Kasumi-1 (cell line): ENCODE data around the gene AKAP6.
"Not testable (repeated sequence)": the region's sequence is repeated elsewhere in the genome, so short reads cannot be mapped to it uniquely, and the experiment has no call there.

Experiments
- DNase-seq, 2 experiments: peaks; one replicate each; lab custom pipeline; 2025; lab: John Stamatoyannopoulos, UW

Gene AKAP6

DNA sequence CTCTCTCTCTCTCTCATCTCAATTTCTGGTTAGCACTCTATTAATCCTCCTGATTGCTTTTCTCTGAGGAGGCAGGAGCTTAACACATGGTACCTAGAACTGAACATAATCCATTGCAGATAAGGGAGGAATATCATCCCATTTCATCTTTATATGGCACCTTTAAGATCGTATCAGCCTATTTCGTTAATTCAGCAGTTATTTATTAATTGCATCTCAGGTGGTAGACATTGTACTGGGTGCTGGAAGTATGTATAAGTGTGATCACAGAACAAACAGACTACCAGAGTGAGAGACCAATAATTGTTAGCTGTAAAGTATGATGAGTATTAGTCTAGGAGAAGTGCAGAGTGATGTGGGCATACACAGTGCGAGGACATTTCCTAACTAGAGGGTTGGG, 39.0 kb downstream of the AKAP6 start:
- no peak for DNase-seq

DNA sequence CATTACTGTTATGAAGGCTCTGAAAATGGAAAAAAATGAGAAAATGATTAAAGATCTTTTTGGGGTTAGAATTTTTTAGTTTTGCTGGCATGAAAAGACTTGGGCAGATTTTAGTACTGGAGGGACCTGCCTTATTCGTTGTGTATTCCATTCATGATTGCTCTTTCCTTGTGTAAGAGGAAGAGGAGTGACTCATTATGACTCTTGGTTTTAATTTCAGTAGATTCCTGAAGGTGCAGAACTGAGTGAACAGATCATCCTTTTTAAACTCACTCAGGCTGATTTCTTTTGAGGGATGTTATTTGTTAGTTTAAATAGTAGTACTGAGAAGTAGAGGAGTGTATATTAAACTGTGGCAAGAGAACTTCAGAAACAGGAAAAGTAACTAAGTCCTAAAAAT, 41.6 kb downstream of the AKAP6 start:
- DNase-seq: no peak

DNA sequence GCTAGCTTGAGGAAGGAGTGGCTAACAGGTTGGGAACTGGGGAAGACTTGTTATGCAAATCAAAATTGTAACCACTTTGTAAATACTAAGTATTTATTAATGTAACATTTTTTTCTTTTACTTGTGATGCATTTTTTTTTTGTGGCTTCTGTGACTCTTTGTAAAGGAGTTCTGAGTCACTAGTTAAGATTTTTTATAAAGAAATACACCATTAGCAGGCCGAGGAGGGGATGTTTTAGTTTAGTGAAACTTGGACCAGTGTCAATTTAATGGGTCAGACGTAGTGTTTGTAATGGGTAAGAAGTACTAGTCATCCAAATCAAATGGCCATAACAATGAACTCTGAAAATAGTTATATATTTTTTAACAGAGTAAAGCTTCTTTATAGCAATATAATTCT, 43.1 kb downstream of the AKAP6 start:
- DNase-seq: no peak

DNA sequence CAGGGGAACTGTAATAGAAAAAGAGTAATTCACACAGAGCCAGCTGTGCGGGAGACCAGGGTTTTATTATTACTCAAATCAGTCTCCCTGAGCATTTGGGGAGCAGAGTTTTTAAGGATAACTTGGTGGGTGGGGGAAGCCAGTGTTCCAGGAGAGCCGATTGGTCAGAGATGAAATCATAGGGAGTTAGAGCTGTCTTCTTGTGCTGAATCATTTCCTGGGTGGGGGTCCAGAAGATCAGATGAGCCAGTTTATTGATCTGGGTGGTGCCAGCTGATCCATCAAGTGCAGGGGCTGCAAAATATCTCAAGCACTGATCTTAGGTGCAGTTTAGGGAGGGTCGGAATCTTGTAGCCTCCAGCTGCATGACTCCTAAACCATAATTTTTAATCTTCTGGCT, 44.1 kb downstream of the AKAP6 start:
- DNase-seq: not testable (repeated sequence)

DNA sequence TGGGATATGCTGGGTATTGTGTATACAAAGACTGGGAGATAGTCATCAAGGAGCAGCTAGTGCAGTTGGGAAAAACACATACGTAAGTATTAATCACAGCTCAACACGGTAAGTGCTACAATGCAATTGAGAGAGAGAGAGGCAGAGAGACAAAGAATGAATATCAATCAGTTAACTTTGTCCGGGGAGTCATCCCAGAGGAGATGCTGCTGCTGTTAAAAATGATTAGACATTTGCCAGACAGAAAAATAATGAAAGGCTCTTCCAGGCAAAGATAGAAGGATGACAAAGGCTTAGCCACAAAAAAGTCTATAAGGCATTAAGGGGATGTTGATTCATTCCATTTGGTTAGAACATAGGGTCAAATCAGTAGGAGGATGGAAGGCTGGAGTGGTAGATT, 45.1 kb downstream of the AKAP6 start:
- no peak for DNase-seq

DNA sequence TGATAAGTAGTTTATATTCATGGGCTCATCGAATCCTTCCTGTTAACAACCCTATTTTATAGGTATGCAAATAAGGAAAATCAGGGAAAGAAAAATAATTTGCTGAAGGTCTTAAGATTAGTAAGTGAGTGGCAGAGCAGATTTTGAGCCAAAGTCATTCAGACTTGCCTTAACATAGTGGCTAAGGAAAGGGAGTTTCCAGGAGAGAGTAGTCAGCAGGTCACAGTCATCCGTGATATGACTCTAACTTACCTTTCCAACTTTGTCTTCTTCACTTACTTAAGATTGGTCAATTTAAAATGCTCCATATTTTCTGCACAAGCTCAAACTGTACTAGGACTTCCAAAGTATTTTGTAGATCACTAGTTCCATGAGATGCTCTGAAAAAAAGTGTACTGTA, 46.6 kb downstream of the AKAP6 start:
- DNase-seq: no peak

DNA sequence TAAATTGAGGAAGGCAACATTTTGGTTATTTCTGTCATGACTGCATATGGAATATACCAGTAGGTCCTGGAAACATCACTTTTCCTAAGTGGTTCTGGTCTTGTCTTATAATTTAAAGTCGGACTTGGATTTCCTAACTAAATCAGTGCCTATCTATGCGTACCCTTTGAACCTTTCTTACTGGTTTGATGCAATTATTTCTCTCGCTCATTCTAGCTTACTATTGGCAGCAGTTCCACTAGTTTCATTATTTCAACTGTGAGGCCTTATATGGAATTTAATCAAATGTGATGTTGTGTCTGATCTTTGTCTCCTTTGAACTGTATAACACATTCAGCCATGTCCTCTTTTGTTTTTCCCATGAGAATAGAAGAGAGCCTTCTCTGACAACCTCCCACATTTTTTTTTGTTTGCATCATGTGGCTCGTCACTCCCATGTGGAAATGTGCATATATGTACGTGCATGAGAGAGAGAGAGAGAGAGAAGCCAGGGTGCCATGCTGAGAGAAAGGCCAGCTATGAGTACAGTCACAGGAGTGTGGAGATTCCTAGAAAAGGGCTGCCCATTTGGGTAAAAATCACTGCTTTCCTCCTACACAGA, 48.0 kb downstream of the AKAP6 start:
- DNase-seq: no peak

DNA sequence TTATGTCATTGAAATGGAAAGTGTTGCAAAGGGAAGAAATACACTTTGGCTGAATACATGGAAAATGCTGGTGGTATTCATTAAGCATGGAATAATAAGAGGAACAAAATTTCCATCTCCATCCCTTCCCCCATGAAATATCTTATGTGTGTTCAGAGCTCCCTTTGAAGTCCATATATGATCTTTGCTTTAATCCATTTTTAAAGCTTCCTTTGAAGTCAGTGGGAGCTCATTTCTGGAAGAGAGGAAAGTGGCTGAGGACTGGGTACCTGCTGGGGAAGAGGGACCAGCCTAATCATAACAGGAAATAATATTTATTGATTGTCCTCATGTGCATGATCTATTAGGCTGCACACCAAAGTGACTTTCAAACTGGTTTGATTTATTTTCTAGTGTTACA, 49.2 kb downstream of the AKAP6 start:
- no peak for DNase-seq

DNA sequence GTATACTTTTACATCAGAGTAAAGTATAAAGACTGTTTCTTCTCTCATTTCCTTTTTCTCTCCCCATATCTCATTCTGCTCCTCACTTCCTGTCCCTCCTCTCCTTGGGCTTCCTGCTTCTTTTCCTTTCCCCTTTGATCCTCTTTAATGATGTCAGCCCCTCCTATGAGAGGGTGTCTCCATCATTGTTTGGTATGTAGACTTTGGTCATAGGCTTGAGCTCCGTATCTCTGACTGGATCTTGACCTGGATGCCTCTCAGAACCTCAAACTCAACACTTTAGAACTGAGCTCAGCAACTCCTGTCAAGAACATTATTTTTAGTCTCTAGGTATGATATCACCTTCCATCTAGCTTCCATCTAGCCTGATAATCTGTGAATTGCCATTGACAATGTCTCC, 50.3 kb downstream of the AKAP6 start:
- DNase-seq: no peak

DNA sequence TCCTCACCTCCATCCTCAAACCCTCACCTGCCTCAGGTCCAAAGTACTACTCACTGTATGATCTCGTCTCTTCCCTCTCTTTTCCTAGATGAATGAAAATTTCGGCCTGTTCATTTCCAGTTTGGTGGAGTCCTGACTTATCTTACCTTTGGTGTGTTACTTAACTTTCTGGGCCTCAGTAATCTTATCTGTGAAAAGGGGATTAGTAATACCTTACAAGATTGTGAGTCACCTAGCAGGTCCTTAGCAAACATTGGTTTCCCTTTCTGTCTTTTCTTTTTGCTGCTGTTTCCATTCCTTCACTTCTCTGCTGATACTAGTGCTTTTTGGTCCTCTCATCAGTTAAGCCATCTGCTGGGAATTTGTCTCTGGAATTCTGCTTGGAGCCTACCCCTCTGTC, 52.8 kb downstream of the AKAP6 start:
- no peak for DNase-seq

DNA sequence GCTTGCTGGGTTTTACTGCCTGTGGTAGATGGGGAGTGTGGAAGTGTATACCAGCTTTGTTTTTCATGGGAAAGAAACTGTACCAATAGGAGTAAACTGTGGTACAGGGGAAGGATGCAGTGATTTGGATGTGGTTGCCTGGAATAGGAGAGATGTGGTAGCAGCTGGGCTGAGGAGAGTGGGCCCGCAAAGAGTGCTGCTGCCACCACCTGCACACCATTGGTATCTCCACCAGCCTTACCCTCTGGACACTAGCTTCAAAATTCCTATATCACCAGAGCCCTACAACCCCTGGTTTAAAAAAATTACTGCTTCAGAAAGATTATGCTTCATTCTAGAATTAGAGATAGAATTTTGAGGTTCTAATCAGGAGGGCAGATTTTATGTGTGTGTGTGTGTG, 53.6 kb downstream of the AKAP6 start:
- DNase-seq: no peak

DNA sequence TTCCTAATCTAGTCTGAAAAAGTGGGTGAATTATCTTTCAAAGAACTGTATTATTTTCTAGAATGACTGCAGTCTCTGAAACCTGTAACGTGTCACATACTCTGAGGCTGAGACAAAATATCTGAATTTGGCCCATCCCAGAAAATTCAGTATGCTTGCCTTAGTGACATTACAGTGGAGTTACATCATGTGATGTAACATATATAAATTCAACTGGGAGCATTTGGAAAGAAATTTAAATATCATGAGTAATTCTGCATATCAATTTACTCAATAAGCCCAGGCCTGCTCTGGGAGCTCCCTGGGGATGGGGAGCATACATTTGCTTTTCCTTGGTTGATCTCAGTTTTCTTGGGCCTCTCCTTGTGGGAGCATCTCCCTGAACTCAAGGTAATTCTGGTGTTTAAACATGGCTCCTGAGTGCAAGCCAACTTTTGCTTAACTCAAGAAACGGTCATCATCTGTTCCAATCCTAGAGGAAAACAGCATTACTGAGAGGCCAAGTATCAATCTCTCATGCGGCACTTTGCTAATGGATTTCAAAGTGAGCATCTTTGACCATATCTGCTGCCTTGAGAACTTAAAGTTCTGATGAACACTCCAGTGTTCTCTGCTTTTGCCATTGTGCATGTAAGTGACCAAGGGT, 54.4 kb downstream of the AKAP6 start:
- no peak for DNase-seq

DNA sequence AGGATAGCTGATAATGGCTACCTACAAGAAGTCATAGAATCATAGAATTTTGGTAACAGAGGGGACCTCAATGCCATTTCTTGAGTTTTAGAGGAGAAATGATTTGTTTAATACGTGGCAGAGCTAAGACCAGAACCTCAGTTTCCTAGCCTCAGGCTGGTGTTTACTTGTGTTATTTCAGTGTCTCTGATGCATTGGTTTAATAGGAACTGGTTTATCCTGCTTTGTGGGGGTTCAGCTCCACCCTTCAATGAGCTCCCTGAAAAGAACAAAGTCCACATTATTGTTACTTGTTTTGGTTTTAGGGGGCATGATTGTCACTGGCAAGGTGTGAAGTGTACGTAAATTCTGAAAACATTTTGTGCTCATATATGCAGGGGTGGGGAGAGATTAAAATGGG, 55.4 kb downstream of the AKAP6 start:
- no peak for DNase-seq

DNA sequence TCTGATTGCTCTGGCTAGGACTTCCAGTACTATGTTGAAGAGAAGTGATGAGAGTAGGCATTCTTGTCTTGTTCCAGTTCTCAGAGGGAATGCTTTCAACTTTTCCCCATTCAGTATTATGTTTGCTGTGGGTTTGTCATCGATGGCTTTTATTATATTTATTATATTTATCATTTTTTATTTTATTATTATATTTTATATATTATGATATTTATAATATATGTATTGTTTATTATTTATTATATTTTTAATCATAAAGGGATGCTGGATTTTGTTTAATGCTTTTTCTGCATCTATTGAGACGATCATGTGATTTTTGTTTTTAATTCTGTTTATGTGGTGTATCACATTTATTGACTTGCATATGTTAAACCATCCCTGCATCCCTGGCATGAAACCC, 58.2 kb downstream of the AKAP6 start:
- not testable (repeated sequence) for DNase-seq

DNA sequence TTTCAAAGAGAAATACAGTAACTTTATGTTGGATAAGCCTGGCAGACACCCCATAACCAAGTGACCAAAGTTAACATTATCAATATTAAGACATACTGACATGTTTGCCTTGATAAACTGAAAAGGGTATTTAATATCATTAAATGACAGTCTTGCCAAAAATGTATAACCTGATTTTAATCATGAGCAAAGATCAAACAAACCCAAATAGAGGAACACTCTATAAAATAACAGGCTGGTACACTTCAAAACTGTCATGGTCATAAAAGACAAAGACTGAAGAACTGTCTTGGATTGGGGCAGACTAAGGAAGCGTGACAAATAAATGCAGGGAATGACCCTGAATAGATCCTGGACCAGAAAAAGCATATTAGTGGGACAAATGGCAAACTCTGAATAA, 64.0 kb downstream of the AKAP6 start:
- no peak for DNase-seq

DNA sequence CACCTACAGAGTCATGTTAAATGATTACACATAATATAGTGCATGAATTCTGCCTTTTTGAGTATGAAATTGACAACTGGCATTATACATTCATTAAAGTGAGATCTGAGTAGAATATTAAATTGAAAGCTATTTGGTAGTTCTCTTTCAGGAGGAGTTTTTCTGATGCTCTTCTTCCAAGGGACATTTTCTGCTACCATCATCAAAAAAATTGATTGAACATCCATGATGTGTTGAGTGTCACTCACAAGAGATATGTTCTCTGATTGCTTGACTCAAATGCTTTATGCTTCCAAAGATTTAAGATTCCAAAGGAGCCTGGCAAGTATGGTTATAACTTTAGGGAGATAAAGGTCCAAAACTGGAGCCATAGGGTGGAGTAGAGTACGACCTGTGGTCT, 64.9 kb downstream of the AKAP6 start:
- DNase-seq: no peak

DNA sequence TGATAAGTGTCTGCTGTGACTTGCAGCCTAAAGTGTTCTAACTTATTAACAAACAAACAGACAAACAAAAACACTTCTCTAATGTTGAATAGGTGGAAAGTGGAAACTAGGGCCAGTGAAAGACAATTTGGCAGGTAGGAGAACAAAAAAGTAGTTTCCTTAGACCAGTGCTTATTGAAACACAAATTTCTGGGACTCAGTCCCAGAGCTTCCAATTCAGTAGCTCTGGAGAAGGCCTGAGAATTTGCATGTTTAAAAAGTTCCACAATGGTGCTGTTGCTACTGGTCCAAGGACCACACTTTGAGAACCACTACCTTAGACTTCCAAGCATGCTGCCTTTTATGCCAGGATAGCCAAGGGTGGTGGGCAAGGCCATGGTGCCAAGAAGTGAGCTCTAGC, 67.8 kb downstream of the AKAP6 start:
- DNase-seq: no peak

DNA sequence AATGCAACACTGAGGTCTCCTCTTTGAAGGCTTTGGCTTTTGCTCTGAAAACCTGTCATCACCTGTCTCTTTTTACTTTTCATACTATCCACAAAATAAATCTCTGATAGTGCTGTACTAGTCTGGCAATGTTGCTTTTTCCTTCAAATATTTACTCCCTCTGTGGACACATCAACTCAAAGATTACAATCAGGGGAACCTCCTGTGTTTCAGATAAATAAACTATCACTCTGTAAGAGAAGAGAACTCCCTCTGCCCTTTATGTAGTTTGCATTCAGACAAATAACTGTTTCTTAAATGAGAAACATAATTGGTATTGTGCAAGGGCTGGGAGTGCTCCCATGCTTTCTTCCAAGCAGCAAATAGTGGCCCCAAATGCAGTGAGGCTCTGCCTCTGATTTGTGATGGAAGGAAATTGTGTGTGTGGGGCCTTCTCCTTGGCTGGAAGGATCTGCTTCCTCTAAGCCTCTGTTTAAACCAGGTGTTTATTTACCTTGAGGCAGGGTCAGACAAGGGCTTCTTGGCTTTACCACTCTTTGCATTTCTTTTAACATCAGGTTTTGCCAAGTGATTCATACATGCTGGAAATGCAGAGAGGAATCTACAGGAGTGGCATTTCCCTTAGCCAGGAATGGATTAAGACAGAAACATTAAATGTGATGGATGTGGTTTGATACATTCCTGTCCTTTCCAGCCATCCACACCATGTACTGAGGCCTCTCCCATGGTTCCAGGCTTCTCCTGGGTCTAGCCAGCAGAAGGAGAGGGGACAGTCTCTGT, 69.0 kb downstream of the AKAP6 start:
- no peak for DNase-seq

DNA sequence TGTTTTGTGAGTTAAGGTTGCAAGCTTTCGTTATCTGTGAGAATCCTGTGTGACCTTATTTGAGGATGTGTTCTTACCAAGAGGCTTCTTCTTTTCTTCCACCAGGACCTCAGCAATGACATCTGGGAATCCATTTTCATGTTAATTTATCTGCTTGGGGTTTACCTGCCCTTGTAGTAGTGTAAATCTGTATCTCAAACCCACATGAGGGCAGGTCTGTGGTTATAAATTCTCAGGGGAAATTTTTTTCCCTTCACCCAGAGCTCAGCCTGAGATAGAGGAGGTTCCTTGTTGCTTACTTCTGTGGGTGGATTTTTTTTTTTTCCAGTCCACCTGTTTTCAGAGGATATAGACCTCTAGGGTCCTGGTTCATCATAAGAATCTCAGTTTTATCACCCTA, 70.8 kb downstream of the AKAP6 start:
- no peak for DNase-seq

DNA sequence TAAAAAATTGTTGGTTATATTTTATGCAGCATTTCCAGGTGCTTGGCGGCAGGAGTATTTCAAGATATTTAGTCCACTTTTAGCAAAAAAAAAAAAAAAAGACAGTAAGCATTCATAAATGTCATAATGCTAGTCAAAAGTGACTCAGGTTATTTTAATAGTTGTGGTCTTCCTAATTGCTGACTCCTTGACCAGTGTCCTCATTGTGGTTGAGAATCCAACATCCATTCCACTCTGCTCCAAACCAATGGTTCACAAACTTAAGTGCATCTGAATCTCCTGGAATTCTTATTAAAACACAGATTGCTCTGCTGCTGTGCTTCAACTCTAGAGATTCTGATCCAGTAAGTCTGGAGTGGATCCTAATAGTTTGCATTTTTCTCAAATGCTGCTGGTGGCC, 71.4 kb downstream of the AKAP6 start:
- DNase-seq: no peak

DNA sequence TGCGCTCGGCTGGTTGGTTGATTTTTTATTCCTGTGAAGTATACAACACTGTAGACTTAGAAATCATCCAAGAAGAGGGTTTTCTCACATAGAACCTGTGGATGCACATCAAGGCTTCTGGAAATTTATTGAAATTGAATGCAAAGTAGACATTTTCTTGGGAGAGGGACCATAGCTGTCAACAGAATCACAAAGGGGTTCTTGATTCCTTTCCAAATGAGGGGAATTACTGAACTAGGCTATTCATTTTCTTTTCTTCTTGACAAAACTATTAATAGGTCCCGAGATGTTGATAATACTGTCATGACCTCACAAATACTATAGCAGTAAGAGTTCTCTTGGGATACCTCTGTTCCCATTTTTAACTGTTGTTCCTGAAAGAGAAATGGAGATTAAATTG, 73.9 kb downstream of the AKAP6 start:
- no peak for DNase-seq

DNA sequence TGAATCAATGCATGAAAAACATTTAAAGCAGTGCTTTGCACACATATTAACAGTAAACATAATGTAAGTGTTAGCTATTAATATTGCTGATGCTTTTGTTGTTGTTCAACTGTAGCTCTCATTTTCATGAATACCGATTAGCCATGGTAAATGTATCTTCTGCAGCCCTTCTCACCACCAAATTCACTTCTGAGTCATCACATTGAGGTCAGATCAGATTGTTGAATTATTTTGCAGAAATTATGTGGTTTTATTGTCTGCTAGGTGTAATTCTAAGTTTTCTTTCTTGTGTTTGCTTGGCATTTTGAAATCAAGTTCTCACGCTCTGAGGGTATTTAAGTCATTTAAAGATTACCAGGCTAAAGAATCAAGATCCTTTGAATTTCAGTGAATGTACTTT, 74.6 kb downstream of the AKAP6 start:
- DNase-seq: no peak

DNA sequence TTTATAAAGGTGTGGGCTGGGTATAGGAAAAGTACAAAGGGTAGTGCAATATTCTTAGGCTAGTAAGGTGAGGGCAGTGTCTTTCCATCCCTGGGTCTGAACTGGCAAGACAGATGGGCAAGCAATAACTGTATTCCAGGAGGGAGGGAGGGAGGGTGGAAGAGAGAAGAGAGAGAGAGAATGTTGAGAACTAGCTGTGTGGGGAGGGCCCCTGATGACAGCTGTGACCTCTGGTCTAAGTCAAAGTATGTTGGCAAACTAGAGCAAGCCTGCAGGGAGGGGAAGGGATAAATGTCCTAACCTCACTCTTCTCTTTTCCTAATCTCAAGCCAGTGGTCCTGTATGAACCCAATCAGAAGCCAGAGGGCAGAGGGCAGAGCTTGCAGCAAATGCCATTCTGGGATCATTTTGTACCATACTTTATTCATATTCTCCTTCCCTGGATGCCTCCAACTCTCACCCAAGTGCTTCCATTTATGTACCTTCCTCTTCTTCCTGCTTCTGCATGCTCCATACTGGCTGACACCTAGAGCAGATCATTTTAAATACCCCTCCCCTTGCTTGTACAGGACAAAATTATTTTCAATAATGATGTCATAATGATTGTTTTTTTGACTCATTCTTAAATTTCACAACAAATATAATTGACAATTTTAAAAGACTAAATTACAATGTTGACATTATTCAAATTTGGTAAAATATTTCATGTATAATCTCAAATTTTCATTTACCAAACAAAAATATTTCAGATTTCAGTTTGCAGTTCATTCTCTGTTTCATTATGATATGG, 75.9 kb downstream of the AKAP6 start:
- DNase-seq: no peak
